GM18909 (cell line): ENCODE measurements around the gene EZH2.

ENCODE experiments used
- ATAC-seq: cut with Tn5 transposase; IDR thresholded peaks from one replicate; pipeline ENCODE4 v1.9.1; 2021; ENCODE audit warnings: mild to moderate bottlenecking; ENCODE audit not compliant: unreplicated experiment, poor library complexity

The EZH2 gene

DNA sequence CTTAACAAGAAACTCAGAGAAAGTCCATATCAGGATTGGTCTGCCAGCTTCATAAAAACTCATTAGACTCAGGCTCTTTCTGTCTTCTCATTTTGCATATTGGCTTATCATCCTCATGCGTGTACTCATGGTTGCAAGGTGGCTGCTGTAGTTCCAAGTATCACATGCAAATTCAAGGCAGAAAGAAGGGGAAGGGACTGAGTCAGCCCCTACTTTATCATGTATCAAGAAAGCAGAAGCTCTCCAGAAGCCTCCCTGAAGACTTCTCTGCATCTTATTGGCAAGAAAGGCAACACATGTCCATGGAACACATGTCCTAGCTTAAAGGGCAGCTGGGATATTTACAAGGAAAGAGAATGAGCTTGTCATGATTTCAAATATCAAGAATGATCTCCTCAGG, 19.4 kb upstream of the EZH2 start:
- ATAC-seq, result no peak

- ATAC-seq, result no peak
Observed at GRCh38 chr7:148901178-148901577, 17.1 kb upstream of the EZH2 start.

DNA sequence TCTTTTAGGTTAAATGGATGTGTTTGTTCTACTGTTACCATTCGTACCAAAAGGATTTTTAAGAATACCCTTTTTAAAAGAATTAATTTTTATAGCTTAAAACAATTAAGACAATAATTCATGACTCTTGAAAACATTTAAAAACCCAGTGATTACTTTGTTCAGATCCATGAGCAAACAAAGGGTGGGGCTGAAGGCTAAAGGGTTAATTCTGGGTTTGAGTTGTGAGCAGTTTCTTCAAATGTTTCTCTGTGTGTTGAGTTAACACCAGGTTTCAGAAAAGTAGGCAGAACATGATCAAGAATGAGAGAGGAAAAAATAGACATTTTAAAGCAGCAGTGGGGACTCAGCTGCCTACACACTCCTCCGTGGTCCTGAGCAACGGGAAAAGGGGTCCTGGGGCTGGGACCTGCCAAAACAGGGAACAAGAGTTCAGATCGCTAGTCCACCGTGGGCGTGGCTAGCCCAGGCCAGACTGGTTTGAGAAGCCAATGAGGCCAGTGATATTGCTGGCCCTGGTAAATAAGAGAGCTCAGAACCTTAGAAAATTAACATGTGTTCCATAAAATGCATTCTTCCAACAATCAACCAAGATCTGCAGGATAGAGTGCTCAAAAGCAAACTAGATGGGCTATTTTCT, 14.9 kb upstream of the EZH2 start:
- no peak for ATAC-seq

- ATAC-seq, result no peak
Observed at GRCh38 chr7:148894591-148894990, 10.5 kb upstream of the EZH2 start.

- ATAC-seq, result no peak
Observed at GRCh38 chr7:148893071-148893470, 9.0 kb upstream of the EZH2 start.

DNA sequence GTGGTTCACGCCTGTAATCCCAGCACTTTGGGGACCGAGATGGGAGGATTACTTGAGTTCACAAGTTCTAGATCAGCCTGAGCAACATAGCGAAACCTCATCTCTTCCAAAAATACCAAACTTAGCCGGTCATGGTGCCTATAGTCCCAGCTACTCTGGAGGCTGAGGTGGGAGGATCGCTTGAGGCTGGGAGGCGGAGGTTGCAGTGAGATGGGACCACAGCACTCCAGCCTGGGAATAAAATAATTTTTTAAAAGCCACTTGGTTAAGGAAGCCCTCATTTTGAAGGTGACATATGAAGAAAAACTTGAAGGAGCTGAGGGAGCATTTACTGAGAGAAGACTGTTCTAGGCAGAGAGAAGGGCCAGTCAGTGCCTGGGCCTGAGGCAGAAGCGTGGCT, 4.2 kb upstream of the EZH2 start:
- no peak for ATAC-seq

GRCh38 chr7:148886844-148887243, 2.8 kb upstream of the EZH2 start:
- no peak for ATAC-seq

DNA sequence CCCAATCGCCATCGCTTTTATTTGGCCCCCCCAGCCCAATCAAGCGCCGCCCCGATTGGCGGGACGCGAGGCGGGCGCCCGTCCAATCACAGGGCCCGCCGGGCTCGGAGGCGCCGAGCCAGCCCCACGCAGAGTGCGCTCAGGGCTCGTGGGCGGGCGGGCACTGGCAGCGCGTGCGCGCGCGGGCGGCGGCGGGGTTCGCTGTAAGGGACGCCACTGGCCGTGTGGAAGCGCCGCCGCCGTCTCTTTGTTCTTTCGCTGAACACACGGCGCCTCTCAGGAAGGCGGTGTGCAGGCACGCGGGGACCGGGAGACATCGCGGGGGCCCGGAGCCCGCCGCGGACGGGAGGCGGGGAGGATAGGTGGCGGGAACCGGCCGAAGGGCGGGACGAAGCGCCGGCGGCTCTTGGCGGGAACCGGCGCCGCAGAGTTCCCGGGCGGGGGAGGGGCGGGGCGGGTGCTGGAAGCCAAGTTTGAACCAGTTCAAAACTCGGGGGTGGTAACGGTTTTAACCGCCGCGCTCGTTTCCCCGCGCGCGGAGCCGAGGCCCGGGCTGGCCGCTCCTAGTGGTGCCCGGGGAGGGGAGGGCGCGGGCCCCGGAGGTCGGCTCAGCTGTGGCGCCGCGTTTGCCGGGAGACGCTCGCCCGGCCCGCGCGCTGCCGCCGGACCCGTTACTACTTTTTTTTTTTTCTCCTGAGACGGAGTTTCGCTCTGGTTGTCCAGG, 370 bp upstream of the EZH2 start:
- ATAC-seq, result peak; percentile 91

- peak; percentile 33 for ATAC-seq
Observed at GRCh38 chr7:148883266-148884048, 634 bp downstream of the EZH2 start.

DNA sequence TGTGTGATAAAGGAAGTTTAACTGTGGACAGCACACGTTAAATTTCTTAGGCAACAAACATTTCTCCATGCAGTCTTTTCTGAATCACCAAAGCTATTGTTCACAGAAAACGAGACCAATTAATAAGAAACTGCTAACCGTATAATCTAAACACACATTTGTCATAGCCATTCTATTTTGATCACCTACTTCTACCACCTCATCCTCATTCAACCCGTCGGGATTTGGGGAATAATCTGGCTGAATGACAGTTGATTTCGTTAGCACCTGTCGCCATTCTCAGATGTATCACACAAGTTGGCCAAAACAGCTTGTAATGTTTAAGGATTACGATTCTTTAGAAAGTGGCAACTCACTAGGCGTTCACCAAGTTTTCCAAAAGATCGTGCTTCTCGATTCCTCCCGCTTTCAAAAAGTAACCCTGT, 1.2 kb downstream of the EZH2 start:
- no peak for ATAC-seq

DNA sequence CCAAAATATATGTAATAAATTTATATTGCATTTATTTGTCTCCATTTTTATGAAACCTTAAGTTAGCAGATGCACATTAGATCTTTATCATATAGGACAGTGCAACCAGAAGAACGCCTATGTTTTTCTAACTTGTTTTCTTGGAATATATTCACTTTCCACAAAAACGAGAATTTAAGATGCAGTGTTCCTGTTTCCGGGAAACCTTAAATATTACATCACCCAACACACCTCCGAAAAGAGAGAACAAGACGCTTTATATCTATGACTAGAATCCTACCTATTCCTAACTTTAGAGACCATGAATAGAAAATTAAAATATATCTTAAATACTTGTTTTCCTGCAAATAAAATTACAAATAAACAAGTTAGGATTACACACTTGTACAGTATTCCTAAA, 1.9 kb downstream of the EZH2 start:
- no peak for ATAC-seq

GRCh38 chr7:148878317-148878716, 5.8 kb downstream of the EZH2 start:
- no peak for ATAC-seq

DNA sequence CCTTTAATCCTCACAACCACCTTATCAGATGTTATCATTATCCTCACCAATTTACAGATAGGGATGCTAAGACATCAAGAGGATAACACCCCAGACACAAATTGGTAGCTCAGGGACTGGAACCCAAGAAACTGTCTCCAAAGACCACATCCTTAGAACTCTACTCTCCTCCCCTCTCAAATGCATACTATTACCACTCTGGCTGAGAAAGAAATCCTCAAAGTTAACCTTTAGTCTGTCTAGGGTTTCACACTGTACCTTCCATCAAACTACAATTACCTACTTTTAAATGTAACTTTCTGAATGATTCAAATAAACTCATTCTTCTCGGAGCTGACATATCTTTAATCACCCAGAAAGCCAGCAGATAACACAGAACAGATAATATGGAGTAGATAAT, 6.6 kb downstream of the EZH2 start:
- ATAC-seq, result no peak

DNA sequence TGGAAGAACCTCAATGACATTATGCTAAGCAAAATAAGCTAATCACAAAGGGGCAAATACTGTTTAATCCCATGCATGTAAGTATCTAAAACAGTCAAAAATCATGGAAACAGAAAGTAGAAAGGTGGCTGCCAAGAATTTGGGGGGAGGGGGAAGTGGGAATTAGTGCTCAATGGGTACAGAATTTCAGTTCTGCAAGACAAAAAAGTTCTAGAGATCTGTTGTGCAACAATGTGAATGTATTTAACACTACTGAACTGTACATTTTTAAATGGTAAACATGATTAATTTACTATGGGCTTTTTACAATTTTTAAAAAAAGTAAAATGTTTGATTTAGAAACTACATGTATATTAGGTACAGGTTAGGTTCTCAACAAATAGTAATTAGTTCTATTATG, 11.9 kb downstream of the EZH2 start:
- ATAC-seq, result no peak

GRCh38 chr7:148871551-148871950, 12.5 kb downstream of the EZH2 start:
- ATAC-seq, result no peak

GRCh38 chr7:148871030-148871429, 13.1 kb downstream of the EZH2 start:
- no peak for ATAC-seq

GRCh38 chr7:148868378-148868674, 15.8 kb downstream of the EZH2 start:
- no peak for ATAC-seq

DNA sequence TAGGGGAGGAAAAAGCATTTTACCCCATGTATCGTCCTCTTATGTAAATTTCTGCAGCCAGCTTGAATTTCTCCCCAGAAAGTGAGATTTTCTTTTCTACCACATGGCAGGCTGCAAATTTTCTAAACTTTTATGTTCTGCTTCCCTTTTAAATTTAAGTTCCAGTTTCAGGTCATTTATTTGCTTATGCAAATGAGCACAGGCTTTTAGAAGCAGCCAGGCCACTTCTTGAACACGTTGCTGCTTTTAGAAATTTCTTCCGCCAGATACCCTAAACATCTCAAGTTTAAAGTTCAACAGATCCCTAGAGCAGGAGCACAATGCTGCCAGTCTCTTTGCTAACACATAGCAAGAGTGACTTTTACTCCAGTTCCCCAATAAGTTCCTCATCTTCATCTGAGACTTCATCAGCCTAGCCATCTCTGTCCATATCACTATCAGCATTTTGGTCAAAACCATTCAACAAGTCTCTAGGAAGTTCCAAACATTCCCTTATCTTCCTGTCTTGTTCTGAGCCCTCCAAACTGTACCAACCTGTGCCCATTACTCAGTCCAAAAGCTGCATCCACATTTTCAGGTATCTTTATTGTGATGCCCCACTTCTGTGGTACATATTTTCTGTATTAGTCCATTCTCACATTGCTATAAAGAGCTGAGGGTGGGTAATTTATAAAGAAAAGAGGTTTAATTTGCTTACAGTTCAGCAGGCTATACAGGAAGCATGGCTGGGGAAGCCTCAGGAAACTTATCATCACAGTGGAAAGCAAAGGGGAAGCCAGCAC, 16.3 kb downstream of the EZH2 start:
- ATAC-seq, result no peak

DNA sequence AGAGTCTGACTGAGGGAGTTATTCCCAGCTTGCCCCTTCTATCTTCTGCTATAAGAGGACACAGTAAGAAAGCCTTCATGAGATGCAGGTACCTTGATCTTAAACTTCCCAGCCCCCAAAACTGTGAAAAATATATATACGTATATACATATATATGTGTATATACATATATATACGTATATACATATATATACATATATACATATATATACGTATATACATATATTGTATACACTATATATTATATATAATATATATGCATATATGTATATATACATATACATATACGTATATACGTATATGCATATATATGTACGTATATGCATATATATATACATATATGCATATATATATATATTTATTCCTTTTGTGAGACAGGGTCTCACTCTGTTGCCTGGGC, 17.7 kb downstream of the EZH2 start:
- ATAC-seq, result no peak

- no peak for ATAC-seq
Observed at GRCh38 chr7:148865283-148865682, 18.8 kb downstream of the EZH2 start.

- ATAC-seq, result no peak
Observed at GRCh38 chr7:148863324-148863723, 20.8 kb downstream of the EZH2 start.
